Liver (tissue), 3 donors: Measurements from ENCODE around the gene SRGAP1.
A peak's percentile ranks its signal among the peaks of the same experiment; 100 is the strongest.

Source experiments
- GABPA ChIP-seq, 2 donors: IDR thresholded peaks in 1 of 2; conservative IDR thresholded peaks in 1 of 2; 2 replicates each; pipeline ENCODE4 v1.6.1; 2016; ENCODE audit warnings: antibody characterized with exemption in 2 of 2, mild to moderate bottlenecking in 1 of 2, moderate library complexity in 1 of 2
- JUND ChIP-seq, 2 donors: IDR thresholded peaks; 2 replicates each; pipeline ENCODE4 v1.6.1; 2016; ENCODE audit warnings: antibody characterized with exemption in 2 of 2
- RAD21 ChIP-seq, 2 donors: IDR thresholded peaks; 2 replicates each; pipeline ENCODE4 v1.6.1; 2016; ENCODE audit warnings: antibody characterized with exemption in 2 of 2, mild to moderate bottlenecking in 2 of 2
- YY1 ChIP-seq: IDR thresholded peaks from 2 replicates; pipeline ENCODE4 v1.6.1; 2016; ENCODE audit warnings: antibody characterized with exemption, mild to moderate bottlenecking
- TF ChIP-seq, protein P1 (sequence below): fragments of 150-350 bp; IDR thresholded peaks from 2 replicates; pipeline ENCODE4 v1.5.1; 2017; ENCODE audit warnings: improper control_type of control experiment, low read depth, low read length; ENCODE audit not compliant: missing input control
- donor health status: healthy.
- donor health status: healthy.

DNA sequence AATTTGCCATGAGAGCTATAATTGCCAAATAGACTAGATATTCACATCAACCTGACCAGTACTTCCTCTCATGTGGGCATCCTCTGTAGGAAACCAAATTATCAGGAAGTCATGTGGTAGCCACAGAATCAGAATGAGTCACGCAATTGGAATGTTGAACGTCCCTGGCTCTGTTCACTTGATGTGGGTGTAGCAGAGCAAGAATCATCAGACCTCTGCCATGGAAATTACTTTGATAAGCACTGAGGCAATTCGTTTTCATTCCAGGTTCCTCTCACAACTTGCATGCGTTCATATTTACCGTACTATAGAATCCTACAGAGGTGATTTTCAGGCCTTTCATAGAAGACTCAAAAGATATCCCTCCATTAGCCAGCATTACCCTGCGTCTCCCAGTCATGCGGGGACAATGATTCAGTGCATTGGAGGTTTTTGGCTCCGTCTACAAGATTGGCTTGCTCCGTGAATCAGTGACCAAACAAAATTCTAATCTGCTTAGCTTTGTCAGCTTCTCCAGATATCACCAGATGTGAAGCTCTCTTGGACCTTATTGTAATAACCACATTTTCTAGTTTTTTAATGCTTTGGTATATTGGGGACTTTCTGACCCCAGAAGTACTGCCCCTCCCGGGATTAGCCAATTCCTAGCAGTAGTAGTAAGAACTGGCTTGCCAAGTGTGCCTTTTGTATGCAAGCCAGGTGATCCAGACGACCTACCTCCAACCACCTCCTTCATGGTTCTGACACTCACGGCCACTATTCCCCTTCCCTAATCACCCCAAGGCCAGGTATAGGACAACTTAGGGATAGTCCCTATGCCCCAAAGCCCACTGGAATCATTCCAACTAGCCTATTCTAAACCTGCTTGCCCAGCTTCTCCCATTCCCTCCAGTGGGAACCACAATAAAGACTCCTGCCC, 244.2 kb downstream of the SRGAP1 start:
- TF ChIP-seq, protein P1, sequence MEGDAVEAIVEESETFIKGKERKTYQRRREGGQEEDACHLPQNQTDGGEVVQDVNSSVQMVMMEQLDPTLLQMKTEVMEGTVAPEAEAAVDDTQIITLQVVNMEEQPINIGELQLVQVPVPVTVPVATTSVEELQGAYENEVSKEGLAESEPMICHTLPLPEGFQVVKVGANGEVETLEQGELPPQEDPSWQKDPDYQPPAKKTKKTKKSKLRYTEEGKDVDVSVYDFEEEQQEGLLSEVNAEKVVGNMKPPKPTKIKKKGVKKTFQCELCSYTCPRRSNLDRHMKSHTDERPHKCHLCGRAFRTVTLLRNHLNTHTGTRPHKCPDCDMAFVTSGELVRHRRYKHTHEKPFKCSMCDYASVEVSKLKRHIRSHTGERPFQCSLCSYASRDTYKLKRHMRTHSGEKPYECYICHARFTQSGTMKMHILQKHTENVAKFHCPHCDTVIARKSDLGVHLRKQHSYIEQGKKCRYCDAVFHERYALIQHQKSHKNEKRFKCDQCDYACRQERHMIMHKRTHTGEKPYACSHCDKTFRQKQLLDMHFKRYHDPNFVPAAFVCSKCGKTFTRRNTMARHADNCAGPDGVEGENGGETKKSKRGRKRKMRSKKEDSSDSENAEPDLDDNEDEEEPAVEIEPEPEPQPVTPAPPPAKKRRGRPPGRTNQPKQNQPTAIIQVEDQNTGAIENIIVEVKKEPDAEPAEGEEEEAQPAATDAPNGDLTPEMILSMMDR, result no peak
- TF ChIP-seq YY1 (no peak), GABPA (IDR thresholded peaks at IDR 0.05 in 1 of 2, conservative IDR thresholded peaks at IDR 0.05 in 1 of 2) (no peak), JUND (IDR thresholded peaks at IDR 0.05) (peak; percentile 95 to 96), RAD21 (IDR thresholded peaks at IDR 0.05) (peak in 1 of 2 donors; percentile 15)
